HG02884 (cell line): Measurements from ENCODE around the gene MAP3K7.

Experiments
- ATAC-seq: cut with Tn5 transposase; IDR thresholded peaks from one replicate; pipeline ENCODE4 v1.9.1; 2021; ENCODE audit warnings: mild to moderate bottlenecking, moderate library complexity; ENCODE audit not compliant: unreplicated experiment

The MAP3K7 gene

DNA sequence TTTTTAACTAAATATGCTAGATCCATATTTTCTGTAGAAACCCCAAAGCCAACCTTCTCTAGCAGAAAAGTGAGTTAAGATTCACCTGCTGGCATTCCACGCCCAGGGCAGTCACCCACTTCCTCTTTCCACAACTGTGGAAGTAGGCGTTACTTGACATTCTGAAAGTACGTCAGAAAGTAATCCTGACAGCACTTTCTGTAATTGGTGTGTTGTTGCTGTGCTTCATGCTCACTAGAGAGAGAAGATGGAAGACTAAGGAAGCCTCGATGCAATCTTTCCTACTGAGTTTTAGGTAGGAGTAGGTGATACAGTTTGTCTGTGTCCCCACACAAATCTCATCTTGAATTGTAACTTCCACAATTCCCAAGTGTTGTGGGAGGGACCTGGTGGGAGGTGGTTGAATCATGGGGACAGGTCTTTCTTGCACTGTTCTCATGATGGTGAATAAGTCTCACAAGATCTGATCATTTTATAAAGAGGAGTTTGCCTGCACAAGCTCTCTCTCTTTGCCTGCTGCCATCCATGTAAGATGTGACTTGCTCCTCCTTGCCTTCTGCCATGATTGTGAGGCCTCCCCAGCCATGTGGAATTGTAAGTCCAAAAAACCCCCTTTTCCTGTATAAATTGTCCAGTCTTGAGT, 101.1 kb downstream of the MAP3K7 start:
- ATAC-seq, result no peak

DNA sequence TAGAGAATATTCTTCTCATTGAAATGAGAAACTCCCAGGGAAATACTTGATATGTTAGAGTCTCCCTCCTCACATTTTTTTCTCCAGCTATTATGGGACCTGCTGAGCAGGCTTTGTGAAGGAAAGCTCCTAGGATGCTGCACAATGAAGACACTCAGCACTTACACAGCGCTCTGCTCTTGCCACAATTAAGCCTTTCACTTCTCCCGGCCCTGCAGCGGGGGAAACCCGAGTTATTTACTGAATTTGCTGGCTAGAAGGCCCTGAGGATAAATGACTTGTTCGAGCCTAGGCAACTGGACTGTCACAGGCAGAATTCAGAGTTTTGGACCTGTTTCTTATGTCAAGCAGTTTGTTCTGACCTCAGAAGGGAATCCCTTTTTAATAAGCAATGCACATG, 102.0 kb downstream of the MAP3K7 start:
- no peak for ATAC-seq

DNA sequence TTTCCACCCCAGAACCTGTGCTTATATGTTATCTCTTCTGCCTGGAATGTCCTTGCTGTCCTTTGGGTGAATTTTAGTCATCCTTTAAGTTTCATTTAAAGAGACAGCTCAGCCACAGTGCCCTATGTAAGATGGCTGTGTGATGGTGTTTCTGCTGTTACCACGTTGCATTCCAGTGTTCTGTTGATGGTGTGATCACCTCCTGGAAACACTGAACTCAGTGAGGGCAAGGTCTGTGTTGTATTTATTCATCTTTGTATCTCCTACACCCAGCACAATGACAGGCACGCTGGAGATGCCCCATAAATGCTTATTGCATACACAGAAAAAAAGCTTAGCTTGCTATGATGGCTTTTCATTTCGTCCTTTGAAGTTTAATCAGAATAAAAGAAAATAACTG, 102.5 kb downstream of the MAP3K7 start:
- no peak for ATAC-seq

DNA sequence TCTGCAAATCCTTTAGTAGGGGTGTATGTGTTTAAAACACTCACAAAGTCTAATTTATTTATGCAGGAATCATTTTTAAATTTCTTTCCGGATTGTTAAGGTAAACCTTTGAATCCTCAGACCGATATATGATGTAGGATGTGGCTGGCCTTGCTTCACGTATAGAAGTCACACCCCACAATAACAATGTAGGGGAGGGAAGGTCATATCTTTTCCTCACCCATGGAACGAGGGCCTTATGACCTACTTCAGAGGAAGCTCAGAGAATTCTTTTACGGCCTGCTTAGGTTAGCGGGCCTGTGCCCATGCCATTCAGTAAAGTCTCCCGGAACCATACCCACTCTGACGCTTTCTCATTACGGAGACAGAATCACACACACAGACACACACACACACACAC, 102.9 kb downstream of the MAP3K7 start:
- no peak for ATAC-seq

DNA sequence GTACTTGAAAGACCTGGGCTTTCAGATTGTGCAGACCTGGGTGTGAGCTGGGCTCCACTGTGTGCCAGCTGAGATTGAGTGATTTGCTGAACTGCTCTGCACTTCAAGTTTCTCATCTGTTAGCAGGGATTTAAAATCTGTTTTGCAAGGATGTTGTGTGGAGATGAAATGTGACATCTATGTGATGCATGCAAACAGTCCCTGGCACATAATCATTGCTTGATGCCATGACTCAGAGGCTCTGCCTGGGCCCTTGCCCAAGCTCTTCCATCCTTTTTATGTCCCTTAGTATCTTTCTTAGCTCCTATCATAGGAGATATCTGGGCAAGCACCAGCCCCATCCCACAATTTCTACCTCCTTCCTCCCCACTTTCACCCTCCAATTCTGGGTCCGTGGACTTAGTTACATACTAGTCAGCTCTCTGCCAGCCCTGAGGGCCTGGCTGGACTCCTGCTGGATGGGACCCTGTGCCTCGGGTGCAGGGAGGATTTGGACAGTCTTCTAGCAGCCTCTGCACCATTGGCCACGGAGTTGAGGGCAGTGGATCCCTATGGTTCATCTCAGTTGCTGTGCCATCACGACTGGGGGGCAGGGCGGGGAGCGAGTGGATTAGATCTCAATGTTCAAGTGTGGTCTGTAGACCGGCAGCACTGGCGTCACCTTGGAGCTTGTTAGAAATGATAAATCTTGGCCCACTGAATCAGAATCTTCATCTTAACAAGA, 103.6 kb downstream of the MAP3K7 start:
- no peak for ATAC-seq

DNA sequence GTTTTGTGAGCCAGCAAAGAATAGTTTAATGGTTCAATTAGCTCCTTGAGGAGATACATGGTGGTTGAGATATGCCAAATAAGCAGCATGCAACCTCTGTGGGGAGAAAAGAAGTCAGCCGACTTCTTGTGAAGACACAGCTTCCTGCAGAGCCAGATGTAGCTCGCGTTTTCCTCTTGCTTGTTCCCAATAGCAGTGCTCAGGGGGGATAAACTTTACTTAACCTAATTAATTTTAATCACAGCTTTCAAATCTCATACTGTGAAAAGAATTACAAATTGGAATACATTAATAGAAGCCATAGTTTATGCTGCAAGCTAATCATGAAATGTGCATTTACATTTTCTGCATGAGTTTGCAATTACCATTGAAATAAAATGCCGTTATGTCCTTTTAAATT, 106.2 kb downstream of the MAP3K7 start:
- no peak for ATAC-seq

DNA sequence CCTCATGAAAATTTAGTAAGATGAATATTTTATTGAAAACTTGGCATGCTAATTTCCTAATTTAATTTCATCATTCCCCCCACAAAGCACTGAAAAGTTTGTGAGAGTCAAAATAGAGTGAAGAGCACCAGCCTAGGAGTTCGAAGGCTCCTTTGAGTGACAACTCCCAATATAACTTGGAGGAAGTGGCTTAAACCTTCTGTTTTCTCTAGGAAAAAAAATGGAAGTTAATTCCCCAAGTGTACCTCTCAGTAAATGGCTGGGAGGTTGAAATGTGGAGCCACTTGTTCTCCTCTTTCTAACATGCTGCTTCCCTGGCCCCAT, 107.3 kb downstream of the MAP3K7 start:
- no peak for ATAC-seq

DNA sequence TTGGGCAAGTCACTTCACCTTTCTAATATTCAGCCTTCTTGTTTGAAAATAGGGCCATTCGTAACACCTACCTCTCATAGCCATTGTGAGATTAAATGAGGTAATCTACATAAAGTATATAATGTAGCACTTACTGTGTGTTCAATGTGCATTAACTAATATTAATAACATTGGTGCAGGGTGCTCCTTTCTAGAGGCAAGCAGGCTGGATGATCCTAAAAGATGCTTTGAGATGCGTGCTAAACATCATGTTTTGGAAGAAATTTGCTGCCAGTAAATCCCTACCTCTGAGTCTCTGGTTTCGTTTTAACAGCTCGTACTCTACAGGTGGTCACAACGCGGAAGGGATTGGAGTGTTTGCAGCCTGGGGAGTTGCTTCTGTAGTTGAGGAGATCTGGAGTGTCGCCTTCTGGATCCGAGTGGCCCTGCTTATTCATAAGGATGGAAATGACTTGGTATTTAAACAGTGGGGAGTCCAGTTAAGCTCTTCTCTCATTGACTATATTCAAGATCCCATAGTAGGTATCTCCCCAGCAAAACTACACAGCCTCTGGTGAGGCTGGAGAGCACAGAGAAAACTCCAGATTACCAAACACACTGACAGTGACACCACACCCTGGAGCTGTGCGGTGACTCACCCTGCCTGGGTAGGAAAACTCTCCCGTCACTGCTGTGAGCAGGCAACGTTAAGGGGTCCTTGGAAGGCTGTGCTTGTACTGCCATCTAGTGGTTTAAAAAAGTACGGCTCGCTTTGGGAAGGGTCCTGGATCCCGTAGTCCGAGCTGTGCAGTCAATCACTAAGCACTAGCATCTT, 107.9 kb downstream of the MAP3K7 start:
- peak; percentile 92 for ATAC-seq

DNA sequence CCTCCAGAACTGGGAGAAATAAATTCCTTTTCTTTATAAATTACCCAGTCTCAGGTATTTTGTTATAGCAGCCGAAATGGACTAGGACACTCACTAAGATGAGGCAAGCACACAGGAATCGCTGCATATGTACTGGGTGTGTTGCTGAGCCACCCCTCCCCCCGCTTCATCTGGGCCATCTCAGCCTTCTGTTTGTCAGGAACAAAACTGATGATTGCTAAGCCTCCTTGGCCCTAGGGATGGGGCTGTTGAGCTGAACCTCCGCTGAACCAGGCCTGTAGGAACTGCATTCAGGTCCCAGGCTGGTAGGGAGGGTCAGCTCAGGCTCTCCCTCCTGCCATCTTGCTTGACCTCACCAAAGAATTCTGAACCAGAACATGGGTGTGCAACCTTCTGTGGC, 108.6 kb downstream of the MAP3K7 start:
- ATAC-seq, result no peak

DNA sequence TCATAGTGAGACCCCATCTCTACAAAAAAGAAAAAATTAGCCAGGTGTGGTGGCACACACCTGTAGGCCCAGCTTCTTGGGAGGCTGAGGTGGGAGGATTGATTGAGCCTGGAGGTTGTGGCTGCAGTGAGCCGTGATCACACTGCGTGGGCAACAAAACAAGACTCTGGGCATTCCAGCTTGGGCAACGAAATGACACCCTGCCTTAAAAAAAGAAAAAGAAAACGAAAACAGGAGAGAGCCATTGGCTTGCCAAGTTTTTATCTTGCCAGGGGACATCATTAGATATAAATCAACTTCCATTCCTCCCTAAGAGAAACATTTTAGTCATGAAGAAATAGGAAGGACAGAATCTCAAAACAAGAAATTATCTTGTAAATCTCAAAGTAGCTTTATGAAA, 109.5 kb downstream of the MAP3K7 start:
- no peak for ATAC-seq

DNA sequence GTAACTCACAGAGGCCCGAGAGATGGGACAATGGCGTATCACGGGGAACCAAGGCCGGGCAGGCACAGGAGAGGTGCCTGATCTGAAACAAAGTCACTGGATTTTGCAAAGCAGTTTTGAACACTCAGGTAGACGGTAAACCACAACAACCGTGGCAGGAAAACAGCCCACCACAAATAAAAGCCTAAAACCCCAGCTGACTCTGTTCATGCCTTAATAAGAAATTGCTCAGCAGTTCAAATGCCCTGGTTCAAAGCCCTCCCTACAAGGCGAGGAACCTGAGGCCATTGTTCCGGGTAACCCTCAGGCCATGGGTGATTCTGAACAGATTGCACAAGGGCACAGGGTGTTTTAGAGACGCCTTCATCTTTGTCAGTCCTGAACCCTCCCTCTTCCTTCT, 114.2 kb downstream of the MAP3K7 start:
- no peak for ATAC-seq

DNA sequence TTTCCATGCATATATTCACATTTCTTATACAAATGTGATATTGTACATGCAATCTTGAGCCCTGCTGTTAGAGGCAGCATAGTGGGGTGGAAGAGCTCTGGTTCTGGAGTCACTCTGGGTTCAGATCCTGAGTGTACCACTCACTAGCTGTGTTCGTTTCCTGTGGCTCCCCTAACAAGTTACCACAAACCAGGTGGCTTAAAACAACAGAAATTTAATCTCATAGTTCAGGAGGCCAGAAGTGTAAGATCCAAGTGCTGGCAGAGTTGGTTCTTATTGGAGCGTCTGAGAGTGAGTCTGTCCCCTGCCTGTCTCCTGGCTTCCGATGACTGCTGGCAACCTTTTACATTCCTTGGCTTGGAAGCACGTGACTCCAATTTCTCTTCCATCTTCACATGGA, 115.6 kb downstream of the MAP3K7 start:
- ATAC-seq, result no peak

DNA sequence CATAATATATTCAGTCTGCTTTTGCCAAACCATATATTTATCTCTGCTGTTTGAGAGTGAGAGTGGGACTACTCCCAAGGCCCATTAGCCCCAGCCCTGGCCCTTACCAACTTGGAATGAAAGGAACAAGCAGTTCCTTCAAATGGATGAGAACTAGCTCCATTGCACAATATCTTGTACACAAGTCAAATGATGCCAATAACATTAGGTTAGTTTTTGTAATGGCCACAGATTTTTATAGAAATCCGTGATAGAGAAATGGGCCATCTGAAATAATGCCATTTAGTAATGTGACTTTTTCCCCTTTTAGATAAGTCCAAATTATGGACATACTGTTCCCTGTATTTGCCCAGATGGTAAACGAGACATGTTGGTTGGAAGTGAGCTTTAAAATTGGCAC, 117.0 kb downstream of the MAP3K7 start:
- ATAC-seq, result no peak

DNA sequence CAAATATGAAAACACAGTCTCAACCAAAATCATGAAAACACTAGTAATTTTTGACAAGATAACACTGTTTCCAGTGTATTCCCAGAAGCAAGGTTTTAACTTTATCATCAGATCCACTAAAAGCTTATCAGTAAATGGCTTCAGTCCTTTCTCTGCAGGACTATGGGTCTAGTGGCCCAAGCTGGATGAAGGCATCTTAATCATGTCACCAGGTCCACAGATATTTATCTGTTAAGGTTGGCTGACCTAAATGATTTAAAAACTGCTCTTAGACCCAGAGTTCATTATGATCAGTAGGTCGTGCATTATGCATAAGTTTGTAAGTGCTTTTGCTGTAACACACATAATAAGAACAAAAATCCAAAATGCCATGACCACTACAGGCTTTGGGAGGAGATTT, 118.0 kb downstream of the MAP3K7 start:
- ATAC-seq, result no peak

DNA sequence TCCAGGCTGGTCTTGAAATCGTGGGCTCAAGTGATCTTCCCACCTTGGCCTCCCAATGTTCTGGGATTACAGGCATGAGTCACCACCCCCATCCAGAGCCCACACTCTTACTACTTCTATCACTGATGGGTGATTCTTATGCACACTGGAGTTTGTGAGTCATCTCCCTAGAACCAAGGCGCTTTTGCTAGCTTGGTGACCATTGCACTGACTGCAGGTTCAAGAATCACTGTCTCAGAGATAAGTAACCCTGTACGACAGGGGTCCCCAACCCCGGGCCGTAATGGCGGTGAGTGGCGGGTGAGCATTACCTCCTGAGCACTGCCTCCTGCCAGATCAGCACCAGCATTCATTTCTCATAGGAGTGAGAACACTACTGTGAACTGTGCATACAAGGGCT, 118.8 kb downstream of the MAP3K7 start:
- ATAC-seq, result no peak

DNA sequence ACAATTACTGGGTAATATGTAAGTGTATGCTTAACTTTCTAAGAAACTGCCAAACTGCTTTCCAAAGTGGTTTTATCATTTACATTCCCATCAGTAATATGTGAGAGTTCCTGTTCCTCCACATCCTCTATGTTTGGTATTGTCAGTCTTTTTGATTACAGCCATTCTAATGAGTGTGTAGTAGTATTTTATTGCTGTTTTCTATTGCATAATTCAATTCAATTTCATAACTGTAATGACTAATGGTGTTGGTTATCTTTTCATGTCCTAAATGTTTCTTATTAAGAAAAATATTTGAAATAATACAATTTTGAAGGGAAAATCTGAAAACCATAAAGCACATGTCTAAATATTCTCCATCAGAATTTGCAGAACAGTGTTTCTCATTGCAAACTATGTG, 119.3 kb downstream of the MAP3K7 start:
- no peak for ATAC-seq

DNA sequence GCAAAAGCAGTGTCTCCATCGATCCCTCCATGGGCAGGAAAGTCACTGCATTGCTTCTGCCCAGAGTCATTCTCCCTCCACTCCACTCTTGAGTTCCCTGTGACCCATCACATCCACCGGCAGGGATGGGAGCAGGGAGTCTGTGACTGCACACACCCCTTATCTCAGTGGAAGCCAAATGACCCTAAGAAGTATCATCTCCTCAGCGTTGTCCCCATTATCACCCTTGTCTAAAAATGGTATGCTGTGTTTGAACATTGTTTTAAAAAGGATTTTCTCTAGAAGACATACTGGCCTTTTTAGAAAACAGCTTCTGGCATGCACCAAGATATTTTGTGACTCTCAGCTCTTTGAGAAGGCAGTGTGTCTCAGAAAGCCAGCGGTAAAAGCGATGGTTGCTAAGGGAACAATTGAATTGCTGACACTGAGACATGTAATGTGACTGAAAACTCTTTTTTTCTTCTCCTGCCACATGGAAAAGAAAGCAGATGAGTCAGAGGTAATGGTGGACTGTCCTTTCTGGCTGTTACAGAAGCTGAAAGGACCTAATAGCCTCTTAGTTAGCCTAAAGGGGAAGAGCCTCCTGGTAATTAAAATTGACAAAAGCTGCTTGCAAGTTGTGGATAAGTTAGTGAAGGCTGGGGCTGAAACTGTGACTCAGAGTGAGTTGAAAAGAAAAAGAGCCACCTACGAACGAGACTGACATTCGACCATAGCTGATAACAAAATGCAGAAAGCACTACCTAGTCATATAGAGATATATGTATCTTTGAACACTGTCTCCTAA, 120.5 kb downstream of the MAP3K7 start:
- ATAC-seq, result no peak

DNA sequence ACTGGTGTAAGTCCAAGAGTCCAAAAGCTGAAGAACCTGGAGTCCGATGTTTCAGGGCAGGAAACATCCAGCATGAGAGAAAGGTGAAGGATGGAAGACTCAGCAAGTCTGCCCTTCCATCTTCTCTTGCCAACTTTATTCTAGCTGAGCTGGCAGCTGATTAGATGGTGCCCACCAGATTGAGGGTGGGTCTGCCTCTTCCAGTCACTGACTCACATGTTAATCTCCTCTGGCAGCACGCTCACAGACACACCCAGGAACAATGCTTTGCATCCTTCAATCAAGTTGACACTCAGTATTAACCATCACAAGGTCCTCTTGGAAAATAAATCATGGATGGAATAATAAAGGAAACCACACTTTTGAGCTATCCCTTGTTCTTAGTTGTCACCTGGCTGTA, 121.2 kb downstream of the MAP3K7 start:
- ATAC-seq, result no peak

DNA sequence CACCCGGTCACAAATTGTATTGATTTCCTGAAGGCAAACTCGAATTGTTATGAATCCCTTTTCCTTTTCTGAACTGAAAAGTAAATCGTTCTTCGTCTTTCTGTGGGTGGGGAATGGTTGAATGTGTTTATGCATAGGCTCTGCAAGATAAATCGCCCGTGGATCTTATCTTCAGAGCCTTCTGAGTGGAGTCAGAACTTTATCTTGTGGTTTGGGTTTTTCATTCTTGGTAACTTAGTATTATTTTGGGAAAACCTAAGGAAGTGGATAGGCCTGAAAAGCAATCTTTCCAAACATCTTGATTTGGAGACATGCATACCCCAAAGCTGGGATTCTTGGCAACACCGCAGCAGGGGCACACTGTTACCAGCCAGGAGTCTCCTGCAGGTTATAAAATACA, 122.4 kb downstream of the MAP3K7 start:
- no peak for ATAC-seq

DNA sequence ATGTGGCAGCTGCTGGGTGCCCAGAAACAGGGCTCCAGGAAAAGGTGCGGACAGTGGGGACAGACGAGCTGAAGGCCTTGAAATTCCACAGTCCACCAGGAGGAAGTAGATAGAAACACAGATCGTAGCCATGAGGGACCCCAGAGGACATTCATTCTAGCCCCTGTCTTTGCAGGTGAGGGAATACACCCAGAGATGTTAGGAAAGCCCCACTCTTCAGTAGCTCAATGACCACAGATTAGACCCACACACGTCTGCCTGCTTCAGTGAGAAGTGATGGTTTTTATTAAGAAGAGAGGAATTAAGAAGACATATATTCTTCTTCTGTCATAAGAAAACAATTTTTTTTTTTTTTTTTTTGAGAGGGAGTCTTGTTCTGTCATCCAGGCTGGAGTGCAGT, 123.0 kb downstream of the MAP3K7 start:
- no peak for ATAC-seq
